OCI-LY3 (cell line): ENCODE measurements around the gene RIMKLA.

Experiments used
- EZH2phosphoT487 ChIP-seq: fragments of 200-600 bp; shearing (Covaris generic); IDR thresholded peaks from 2 replicates; pipeline ENCODE4 v1.6.1; 2018; ENCODE audit warnings: antibody characterized with exemption, mixed run types, low read depth
- TF ChIP-seq, protein P1 (sequence below): fragments of 200-600, 300-600 bp; sonication (generic); IDR thresholded peaks from 2 replicates; pipeline ENCODE4 v1.5.1; 2014; ENCODE audit warnings: antibody characterized with exemption, low read length, low read depth

- TF ChIP-seq, protein P1, sequence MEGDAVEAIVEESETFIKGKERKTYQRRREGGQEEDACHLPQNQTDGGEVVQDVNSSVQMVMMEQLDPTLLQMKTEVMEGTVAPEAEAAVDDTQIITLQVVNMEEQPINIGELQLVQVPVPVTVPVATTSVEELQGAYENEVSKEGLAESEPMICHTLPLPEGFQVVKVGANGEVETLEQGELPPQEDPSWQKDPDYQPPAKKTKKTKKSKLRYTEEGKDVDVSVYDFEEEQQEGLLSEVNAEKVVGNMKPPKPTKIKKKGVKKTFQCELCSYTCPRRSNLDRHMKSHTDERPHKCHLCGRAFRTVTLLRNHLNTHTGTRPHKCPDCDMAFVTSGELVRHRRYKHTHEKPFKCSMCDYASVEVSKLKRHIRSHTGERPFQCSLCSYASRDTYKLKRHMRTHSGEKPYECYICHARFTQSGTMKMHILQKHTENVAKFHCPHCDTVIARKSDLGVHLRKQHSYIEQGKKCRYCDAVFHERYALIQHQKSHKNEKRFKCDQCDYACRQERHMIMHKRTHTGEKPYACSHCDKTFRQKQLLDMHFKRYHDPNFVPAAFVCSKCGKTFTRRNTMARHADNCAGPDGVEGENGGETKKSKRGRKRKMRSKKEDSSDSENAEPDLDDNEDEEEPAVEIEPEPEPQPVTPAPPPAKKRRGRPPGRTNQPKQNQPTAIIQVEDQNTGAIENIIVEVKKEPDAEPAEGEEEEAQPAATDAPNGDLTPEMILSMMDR: no peak
- TF ChIP-seq EZH2phosphoT487: no peak
Observed at GRCh38 chr1:42453386-42453785, 72.8 kb downstream of the RIMKLA start.
